Measurements from ENCODE around the gene TMEM143. TPM values are rescaled to one million over a fixed set of nuclear protein-coding genes. Genes with fewer than 3 reads are reported as not detected.
A peak's percentile ranks its signal among the peaks of the same experiment; 100 is the strongest.

Gene TMEM143
- total RNA-seq, 1 donor, result 4.3 TPM

DNA sequence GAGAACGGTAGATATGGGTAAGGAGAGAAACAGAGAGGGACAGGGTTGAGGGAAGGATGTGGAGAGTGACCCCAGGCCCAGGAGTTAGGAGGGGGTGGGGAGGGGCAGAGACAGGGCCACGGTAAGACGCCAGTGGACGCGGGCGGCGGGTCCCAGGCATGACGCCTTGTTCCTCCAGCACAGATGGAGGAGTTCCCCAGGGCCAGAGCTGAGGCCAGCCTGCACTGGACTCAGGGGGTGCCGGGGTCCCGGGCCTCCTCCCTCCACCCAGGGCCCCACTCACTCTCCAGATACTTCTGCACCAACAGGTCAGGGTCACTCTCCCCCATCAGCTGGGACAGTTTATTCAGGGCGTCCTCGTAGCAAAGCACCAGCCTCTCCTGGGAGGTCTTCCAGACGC, 60.4 kb downstream of the TMEM143 start:
- Histone ChIP-seq H3K79me2 (ENCODE audit: insufficient read depth, low read length) (no peaks in the 10 kb centered on the region), H2AFZ (ENCODE audit: low read length) (no peak overlapping the region), H3K4me1 (ENCODE audit: insufficient read depth, low read length) (no peaks in the 10 kb centered on the region), H3K27me3 (ENCODE audit: insufficient read depth, low read length) (no peaks in the 10 kb centered on the region), H4K20me1 (ENCODE audit: insufficient read depth, low read length) (no peaks in the 10 kb centered on the region), H3K36me3 (ENCODE audit: insufficient read depth, low read length) (no peaks in the 10 kb centered on the region), H3K9me3 (ENCODE audit: low read depth, low read length) (no peaks in the 10 kb centered on the region), H3K4me3 (ENCODE audit: insufficient read depth, low read length) (no peak overlapping the region), H3K27ac (ENCODE audit: low read depth, low read length) (no peak overlapping the region), H3K4me2 (ENCODE audit: insufficient read depth, low read length) (no peak overlapping the region)
- no peak for TF ChIP-seq CTCF (IDR thresholded peaks at IDR 0.05; ENCODE audit: extremely low read depth, low read depth, low read length)
- no peak for DNase-seq (ENCODE audit: insufficient read length, low spot score, missing footprints)

GRCh38 chr19:48302600-48302959, 61.2 kb downstream of the TMEM143 start:
- H2AFZ ChIP-seq (ENCODE audit: low read length), result no peak overlapping the region
- H3K4me3 ChIP-seq (ENCODE audit: insufficient read depth, low read length), result no peak overlapping the region

DNA sequence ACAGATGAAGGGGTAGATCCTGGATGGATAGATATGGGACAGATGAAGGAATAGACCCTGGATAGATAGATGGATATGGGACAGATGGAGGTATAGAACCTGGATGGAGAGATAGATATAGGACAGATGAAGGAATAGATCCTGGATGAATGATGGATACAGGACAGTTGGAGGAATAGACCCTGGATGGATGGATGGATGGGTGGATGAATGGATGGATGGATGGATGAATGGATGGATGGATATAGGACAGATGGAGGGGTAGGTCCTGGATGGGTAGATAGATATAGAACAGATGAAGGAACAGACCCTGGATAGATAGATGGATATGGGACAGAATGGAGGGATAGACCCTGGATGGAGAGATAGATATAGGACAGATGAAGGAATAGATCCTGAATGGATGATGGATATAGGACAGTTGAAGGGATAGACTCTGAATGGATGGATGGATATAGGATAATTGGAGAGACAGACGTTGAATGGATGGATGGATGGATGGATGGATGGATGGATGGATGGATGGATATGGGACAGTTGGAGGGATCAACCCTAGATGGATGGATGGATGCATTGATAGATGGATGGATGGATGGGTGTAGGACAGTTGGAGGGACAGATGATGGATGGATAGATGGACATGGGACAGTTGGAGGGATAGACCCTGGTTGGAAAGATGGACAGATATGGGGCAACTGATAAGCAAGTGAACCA, 61.7 kb downstream of the TMEM143 start:
- Histone ChIP-seq H4K20me1 (ENCODE audit: insufficient read depth, low read length) (no peaks in the 10 kb centered on the region), H3K36me3 (ENCODE audit: insufficient read depth, low read length) (no peaks in the 10 kb centered on the region), H3K79me2 (ENCODE audit: insufficient read depth, low read length) (no peaks in the 10 kb centered on the region), H2AFZ (ENCODE audit: low read length) (no peak overlapping the region), H3K4me3 (ENCODE audit: insufficient read depth, low read length) (no peak overlapping the region), H3K9me3 (ENCODE audit: low read depth, low read length) (no peaks in the 10 kb centered on the region), H3K27ac (ENCODE audit: low read depth, low read length) (no peak overlapping the region), H3K4me2 (ENCODE audit: insufficient read depth, low read length) (no peak overlapping the region), H3K27me3 (ENCODE audit: insufficient read depth, low read length) (no peaks in the 10 kb centered on the region), H3K4me1 (ENCODE audit: insufficient read depth, low read length) (no peaks in the 10 kb centered on the region)
- no peak for DNase-seq (ENCODE audit: insufficient read length, low spot score, missing footprints)
- no peak for TF ChIP-seq CTCF (IDR thresholded peaks at IDR 0.05; ENCODE audit: extremely low read depth, low read depth, low read length)

More at GRCh38 chr19:48302600-48302959, 61.2 kb downstream of the TMEM143 start:
- Histone ChIP-seq H3K36me3 (ENCODE audit: insufficient read depth, low read length) (no peaks in the 10 kb centered on the region), H3K79me2 (ENCODE audit: insufficient read depth, low read length) (no peaks in the 10 kb centered on the region), H3K4me2 (ENCODE audit: insufficient read depth, low read length) (no peak overlapping the region), H3K9me3 (ENCODE audit: low read depth, low read length) (no peaks in the 10 kb centered on the region), H4K20me1 (ENCODE audit: insufficient read depth, low read length) (no peaks in the 10 kb centered on the region), H3K4me1 (ENCODE audit: insufficient read depth, low read length) (no peaks in the 10 kb centered on the region), H3K27me3 (ENCODE audit: insufficient read depth, low read length) (no peaks in the 10 kb centered on the region), H3K27ac (ENCODE audit: low read depth, low read length) (no peak overlapping the region)
- no peak for TF ChIP-seq CTCF (IDR thresholded peaks at IDR 0.05; ENCODE audit: extremely low read depth, low read depth, low read length)
- DNase-seq (ENCODE audit: insufficient read length, low spot score, missing footprints), result peak; percentile 74

GRCh38 chr19:48297975-48298374, 65.8 kb downstream of the TMEM143 start:
- no peak overlapping the region for H3K4me3 ChIP-seq (ENCODE audit: insufficient read depth, low read length)
- no peak for DNase-seq (ENCODE audit: insufficient read length, low spot score, missing footprints)
- TF ChIP-seq CTCF (IDR thresholded peaks at IDR 0.05; ENCODE audit: extremely low read depth, low read depth, low read length), result no peak

More at GRCh38 chr19:48297975-48298374, 65.8 kb downstream of the TMEM143 start:
- Histone ChIP-seq H3K36me3 (ENCODE audit: insufficient read depth, low read length) (no peaks in the 10 kb centered on the region), H3K4me1 (ENCODE audit: insufficient read depth, low read length) (peaks cover under 1% of the 10 kb centered on the region), H3K4me2 (ENCODE audit: insufficient read depth, low read length) (no peak overlapping the region), H3K27ac (ENCODE audit: low read depth, low read length) (no peak overlapping the region), H3K79me2 (ENCODE audit: insufficient read depth, low read length) (no peaks in the 10 kb centered on the region), H4K20me1 (ENCODE audit: insufficient read depth, low read length) (no peaks in the 10 kb centered on the region), H3K27me3 (ENCODE audit: insufficient read depth, low read length) (no peaks in the 10 kb centered on the region), H3K9me3 (ENCODE audit: low read depth, low read length) (no peaks in the 10 kb centered on the region), H2AFZ (ENCODE audit: low read length) (no peak overlapping the region)

Measured in osteoblast (primary cell).